Esophagus mucosa (tissue), 1 donor: Measurements from ENCODE around the gene REXO1. TPM values are rescaled to one million over a fixed set of nuclear protein-coding genes. Genes with fewer than 3 reads are reported as not detected.

Experiments
- ATAC-seq: fragments of 200-7000 bp; cut with Tn5 transposase; one replicate; pipeline ENCODE4 v1.9.1; 2020
- total RNA-seq: library from RNA; stranded (reverse); gene quantifications from one replicate; pipeline ENCODE4 v1.2.4, GENCODE V29; 2023
- donor health status: DM: yes; HTN: yes; CAD: no.

REXO1 gene
- total RNA-seq, 1 donor from 2014 or later, result 16.9 TPM

DNA sequence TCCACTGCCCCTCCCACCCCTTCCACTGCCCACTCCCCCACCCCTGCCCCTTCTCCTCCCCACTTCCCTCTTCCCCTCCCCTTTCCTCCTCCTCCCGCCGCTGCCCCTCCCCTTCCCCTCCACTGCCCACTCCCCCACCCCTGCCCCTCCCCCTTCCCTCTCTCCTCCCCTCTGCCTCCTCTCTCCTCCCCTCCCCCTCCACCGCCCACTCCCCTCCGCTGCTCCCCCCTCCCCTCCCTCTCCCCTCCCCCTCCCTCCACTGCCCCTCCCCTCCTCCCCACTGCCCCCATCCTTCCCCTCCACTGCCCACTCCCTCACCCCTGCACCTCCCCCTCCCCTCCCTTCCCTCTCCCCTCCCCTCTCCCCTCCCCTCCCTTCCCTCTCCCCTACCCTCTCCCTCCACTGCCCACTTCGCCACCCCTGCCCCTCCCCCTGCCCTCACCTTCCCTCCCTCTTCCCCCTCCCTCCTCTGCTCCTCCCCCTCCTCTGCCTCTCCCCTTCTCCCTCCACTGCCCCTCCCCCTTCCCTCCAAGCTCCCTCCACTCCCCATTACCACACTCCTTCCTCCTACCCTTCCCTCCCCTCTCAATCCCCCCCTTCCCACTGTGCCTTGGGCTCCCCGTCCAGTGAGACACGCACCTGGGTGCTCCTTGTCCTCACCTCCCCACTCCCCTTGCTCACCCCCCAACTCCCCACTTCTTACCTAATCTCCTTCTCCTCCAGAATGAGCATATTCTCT, 58.1 kb downstream of the REXO1 start:
- no peak for ATAC-seq

DNA sequence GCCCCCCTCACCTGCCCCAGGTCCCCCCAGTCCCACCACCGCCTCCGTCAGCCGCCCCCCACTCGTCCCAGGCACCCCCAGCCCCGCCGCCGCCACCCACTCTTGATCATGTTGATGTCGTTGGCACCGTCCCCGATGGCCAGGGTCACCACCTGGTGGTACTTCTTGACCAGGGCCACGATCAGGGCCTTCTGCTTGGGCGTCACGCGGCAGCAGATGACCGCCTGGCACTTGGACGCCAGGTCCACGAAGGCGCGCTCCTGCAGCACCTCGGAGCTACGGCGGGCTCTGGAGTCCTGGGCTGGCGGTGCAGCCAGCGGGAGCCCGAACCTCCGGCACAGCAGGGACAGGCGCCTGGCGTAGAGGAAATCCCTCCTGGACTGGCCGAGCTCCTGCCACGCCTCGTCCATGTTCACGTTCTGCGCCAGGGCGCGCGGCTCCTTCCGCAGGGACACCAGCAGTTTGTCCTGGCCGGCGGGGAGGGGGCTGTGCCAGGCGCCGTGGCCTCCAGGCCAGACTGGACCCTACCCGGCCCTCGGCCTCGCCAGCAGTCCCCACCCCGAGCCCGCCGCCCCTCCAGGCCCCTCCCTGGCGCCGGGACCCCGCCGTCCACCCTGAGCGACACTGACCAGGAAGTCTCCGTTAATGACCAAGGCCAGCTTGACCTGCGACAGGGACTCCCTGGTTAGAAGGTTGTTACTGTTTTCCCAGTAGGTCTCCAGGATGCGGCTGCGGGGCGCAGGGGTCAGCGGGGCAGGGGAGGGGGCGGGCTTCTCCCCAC, 58.8 kb downstream of the REXO1 start:
- ATAC-seq, result peak; percentile 15

GRCh38 chr19:1787116-1787515, 61.2 kb downstream of the REXO1 start:
- no peak for ATAC-seq

DNA sequence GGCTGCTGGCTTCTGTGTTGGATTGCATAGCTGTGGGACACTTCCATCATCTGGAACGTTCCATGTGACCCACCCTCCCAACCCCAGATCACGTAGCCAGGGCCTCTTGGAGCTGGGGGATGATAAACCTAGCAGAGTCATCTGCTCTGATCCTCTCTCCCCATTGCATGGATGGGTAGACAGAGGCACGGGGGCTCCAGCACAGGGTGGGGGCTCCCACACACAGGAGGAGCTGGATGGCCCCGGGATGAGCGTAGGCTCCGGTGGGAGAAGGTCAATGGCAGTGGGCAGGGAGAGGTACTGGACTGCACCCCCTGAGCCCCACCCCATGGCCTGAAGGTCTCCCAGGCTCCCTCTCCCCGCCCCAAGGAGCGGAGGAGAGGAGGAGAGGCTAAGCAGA, 61.6 kb downstream of the REXO1 start:
- peak; percentile 10 for ATAC-seq

DNA sequence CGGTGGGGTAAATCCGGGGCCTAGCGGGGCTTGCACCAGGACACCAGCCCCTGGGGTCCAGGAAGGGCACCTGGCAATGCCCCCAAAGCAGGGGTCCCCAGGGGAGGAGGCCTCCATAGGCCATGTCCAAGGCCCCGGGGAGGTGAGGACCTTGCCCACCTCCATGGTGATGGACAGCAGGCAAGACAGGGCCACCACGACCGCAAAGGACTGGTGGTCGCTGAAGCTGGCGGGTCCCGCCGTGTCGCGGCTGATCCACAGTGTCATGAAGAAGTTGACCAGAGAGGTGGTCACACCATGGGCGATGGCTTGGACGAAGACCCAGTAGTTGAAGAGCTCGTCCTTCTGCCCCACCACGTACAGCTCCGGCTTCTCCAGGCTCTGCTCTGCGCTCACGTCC, 63.0 kb downstream of the REXO1 start:
- ATAC-seq, result no peak

GRCh38 chr19:1783874-1784273, 64.4 kb downstream of the REXO1 start:
- ATAC-seq, result no peak

GRCh38 chr19:1783354-1783753, 64.9 kb downstream of the REXO1 start:
- no peak for ATAC-seq

GRCh38 chr19:1782521-1782920, 65.8 kb downstream of the REXO1 start:
- ATAC-seq, result no peak

DNA sequence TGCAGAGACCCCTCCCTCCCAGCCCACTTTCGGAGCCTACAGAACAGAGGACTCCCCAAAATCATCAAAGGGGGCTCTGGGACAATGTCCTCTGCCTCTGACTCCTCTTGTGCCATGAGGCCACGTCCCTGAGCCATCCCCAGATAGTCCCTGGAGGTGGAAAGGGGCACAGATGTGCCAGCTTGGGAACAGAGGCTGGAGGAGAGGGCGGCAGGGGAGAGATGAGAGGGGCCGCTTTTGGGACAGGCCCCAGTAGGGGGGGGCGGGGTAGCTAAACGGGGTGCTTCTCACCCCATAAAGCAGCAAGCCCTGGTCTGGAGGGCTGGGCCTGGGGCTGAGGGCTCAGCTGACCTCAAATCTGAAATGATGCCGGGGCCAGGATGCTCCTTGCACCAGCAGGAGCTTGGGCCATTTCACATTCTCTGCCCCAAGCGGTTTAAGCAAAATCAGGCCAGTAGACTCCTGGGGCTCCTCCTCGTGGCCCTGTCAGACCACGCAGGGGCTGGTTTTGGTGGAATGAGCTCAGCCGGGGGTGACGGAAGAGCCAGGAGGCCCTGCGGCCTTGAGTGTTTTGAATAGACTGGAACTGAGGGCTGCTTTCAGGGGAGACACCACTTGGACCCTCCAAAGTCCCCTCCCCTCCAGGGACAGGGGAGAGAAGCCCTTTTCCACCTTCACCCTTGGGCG, 67.9 kb downstream of the REXO1 start:
- no peak for ATAC-seq

DNA sequence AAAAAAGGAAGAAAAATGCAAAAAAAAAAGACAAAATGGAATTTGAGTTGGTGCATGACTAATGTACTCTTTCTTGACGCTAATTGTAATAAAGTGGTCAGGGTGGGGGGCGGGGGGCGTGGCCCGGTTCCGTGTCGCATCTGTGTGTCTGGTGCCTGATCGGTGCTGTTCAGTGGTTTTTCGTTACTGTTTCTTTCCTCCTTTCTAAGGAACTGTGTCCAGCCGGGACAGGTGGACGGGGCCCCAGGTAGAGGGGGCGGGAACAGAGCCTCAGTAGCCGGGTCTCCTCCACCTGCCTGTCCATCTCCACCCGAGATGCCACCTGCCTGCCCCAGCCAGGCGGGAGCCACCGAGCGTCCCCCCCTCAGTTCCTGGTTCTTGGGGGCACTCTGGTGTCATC, 68.7 kb downstream of the REXO1 start:
- ATAC-seq, result no peak

GRCh38 chr19:1777149-1777548, 71.1 kb downstream of the REXO1 start:
- ATAC-seq, result no peak

DNA sequence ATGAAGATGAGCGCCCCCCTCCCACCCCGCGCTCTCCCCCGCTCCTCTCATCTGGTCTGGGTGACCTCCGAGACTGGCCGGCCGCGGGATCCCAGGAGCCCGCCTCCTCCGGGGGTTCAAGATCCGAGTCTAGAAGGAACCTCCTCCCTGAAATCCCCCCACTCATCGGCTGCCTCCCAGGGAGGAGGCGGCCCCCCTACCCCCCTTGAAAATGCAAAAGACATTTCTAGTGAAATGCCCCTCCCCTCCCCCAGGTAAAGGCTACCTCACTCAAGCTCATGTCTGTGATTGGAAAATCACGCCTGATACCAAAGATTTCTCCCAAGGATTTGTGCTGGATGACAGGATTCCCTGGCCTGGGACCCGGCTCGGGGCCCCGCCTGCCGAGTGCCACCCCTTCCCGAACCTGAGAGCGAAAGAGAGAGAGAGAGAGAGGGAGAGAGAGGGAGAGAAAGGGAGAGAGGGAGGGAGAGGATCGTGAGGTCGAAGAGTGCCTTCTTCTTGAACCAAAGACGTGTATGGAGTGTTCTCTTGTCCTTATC, 71.6 kb downstream of the REXO1 start:
- no peak for ATAC-seq

- no peak for ATAC-seq
These were observed 72.2 kb downstream of the REXO1 start for GRCh38 chr19:1775951-1776605.

DNA sequence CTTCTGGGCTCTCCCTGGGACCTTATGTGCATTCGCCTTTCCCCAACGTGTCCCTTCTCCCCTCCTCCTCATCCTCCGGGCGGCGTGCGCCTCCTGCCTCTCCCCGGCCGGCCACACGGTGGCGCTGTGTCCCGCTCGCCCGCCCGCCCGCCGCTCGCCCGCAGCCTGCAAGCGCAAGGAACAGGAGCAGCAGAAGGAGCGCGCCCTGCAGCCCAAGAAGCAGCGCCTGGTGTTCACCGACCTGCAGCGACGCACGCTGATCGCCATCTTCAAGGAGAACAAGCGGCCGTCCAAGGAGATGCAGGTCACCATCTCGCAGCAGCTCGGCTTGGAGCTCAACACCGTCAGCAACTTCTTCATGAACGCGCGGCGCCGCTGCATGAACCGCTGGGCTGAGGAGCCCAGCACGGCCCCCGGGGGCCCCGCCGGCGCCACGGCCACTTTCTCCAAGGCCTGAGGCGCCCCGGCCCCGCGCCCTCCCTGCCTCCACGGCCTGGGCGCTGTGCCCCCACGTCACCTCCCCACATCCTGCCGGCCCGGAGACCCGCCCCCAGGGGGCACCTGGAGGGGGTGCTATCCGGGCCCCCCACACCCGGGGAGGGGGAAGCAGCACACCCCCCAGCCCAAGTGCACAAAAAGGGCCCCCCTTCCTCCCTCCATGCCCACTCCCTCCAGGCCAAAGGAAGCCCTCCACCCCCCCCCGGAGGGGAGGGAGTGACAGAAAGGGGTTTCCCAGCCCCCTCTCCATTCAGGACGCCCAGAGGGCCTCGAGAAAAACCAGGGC, 73.1 kb downstream of the REXO1 start:
- no peak for ATAC-seq

DNA sequence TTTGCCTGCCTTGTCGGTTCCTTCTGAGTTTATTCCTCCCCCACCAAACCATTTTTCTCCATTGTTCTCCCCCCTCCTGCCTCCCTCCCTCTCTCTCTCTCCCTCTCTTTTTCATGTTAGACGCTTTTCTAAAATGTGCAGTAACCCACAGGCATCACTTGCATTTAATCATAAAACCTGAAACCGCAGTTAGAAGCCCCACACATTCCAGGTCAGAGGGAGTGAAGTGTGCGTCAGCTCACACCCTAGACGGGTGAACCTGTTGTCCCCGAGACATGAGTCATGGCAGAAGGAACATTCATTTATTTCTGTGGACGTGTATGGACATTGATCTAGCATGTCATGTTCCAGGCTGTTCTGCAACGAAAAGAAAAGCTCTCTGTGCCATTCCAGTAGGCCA, 75.1 kb downstream of the REXO1 start:
- ATAC-seq, result peak; percentile 95

GRCh38 chr19:1770866-1771576, 77.3 kb downstream of the REXO1 start:
- no peak for ATAC-seq

DNA sequence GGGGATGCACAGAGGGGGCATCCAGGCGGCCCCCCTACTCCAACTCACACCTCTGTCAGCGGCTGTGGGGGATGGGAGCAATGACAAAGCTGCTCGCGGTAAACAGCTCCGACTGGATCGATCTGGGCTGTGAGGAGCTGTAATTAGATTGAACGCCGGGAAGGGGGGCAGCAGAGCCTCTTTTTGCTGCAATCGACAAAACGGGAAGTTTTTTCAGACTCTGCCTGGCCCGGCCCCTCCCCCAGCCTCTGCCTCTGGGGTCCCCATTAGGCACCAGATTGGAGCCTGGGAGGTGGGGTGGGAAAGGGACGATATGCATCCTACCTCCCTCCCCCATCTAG, 78.7 kb downstream of the REXO1 start:
- ATAC-seq, result no peak

DNA sequence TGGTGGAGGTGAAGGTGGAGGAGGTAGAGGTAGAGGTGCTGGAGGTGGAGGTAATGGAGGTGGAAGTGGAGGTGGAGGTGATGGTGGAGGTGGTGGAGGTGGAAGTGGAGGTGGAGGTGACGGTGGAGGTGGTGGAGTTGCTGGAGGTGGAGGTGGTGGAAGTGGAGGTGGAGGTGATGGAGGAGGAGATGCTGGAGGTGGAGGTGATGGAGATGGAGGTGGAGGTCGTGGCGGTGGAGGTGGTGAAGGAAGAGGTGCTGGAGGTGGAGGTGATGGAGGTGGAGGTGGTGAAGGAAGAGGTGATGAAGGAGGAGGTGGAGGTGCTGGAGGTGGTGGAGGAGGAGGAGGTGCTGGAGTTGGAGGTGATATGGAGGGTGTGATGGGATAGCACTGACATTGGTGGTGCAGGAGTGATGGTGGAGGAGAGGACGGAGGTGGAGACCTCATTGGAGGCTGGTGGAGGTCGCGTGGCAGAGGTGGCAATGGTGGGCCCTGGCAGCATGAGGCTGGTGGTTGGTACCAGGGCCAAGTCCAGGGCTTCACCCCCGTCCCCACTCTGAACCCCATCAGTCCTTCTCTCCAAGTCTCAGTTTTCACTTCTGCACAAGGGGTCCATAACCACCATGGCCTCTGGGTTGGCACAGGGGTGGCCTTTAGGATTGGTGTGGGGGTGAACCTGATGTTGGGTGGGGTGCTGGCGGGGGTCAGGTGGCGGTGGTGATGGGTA, 79.2 kb downstream of the REXO1 start:
- ATAC-seq, result no peak

GRCh38 chr19:1768248-1768647, 80.0 kb downstream of the REXO1 start:
- ATAC-seq, result no peak

- peak; percentile 51 for ATAC-seq
These were observed 80.8 kb downstream of the REXO1 start for GRCh38 chr19:1767464-1767933.
